HepG2 (cell line): ENCODE measurements around the gene EXOC3L4. TPM values are rescaled to one million over a fixed set of nuclear protein-coding genes. Genes with fewer than 3 reads are reported as not detected.

Source experiments
- ELF3 ChIP-seq: IDR thresholded peaks from 2 replicates; pipeline ENCODE4 v1.6.1; 2016; ENCODE audit warnings: missing genetic modification reagents, missing compliant biosample characterization
- KAT7 ChIP-seq: IDR thresholded peaks from 2 replicates; pipeline ENCODE4 v1.6.1; 2018; ENCODE audit warnings: borderline replicate concordance, missing compliant biosample characterization
- NR1H2 ChIP-seq: sonication (generic); formaldehyde crosslinking; IDR thresholded peaks from 2 replicates; pipeline ENCODE4 v1.8.1; 2022; ENCODE audit warnings: low read depth, missing genetic modification reagents, borderline replicate concordance
- NRL ChIP-seq: sonication (generic); formaldehyde crosslinking; IDR thresholded peaks from 2 replicates; pipeline ENCODE4 v1.5.0; 2020; ENCODE audit warnings: missing genetic modification reagents, mild to moderate bottlenecking, moderate library complexity, borderline replicate concordance
- PREB ChIP-seq: sonication (generic); formaldehyde crosslinking; IDR thresholded peaks from 2 replicates; pipeline ENCODE4 v1.4.0; 2020; ENCODE audit warnings: missing genetic modification reagents
- TCF7L2 ChIP-seq: IDR thresholded peaks from 2 replicates; pipeline ENCODE4 v1.6.1; 2011; ENCODE audit warnings: mild to moderate bottlenecking, low read depth, low read length, moderate library complexity
- TEAD3 ChIP-seq: optimal IDR thresholded peaks from 2 replicates; pipeline ENCODE3; 2016; ENCODE audit warnings: borderline replicate concordance
- ZNF510 ChIP-seq: sonication (generic); formaldehyde crosslinking; IDR thresholded peaks from 2 replicates; pipeline ENCODE4 v1.4.0; 2020; ENCODE audit warnings: low read depth, mild to moderate bottlenecking, missing genetic modification reagents
- polyA plus RNA-seq, 8 experiments: library from polyadenylated mRNA; depleted of rRNA in 3 of 8; stranded (reverse) in 7 of 8; unstranded in 1 of 8; fragments of >200 nt; fragmentation: Illumina TruSeq in 4 of 8; extraction: Trizol in 4 of 8; gene quantifications; 2 replicates each; pipeline versions ENCODE4 v1.2.1 to v1.2.3, GENCODE V29; 2011 to 2016; ENCODE audit warnings: low read depth in 4 of 8, missing spikeins in 1 of 8, mixed read lengths in 1 of 8; ENCODE audit not compliant: insufficient read depth in 1 of 8
- total RNA-seq, 5 experiments: library from RNA; depleted of rRNA; stranded (reverse); fragments of >200 nt; fragmentation: Illumina TruSeq; extraction: Trizol; gene quantifications; 2 replicates each; pipeline ENCODE4 v1.2.3, GENCODE V29; 2016; ENCODE audit warnings: low read depth in 1 of 5
- TF ChIP-seq, protein P1 (sequence below): IDR thresholded peaks from 2 replicates; pipeline ENCODE4 v1.6.1; 2016; ENCODE audit warnings: low read depth, control low read depth
- TF ChIP-seq, protein P2 (sequence below): IDR thresholded peaks from 2 replicates; pipeline ENCODE4 v1.6.1; 2012; ENCODE audit warnings: low read length, improper control_type of control experiment
- TF ChIP-seq, protein P3 (sequence below): sonication (generic); formaldehyde crosslinking; IDR thresholded peaks from 2 replicates; pipeline ENCODE4 v1.8.1; 2023; ENCODE audit warnings: mild to moderate bottlenecking, inconsistent platforms, moderate library complexity, missing genetic modification reagents, borderline replicate concordance
- TF ChIP-seq, protein P4 (sequence below): sonication (generic); formaldehyde crosslinking; IDR thresholded peaks from 2 replicates; pipeline ENCODE4 v1.4.0; 2020; ENCODE audit warnings: low read depth, missing genetic modification reagents
- TF ChIP-seq, protein P5 (sequence below): IDR thresholded peaks from 2 replicates; pipeline ENCODE4 v1.6.1; 2016; ENCODE audit warnings: low read depth

Gene EXOC3L4
- total and polyA plus RNA-seq, 2 of the 13 experiments (the other 11 are each of a cell fraction or from before 2014, with no cell fraction given), result 11.8 to 27.0 TPM

DNA sequence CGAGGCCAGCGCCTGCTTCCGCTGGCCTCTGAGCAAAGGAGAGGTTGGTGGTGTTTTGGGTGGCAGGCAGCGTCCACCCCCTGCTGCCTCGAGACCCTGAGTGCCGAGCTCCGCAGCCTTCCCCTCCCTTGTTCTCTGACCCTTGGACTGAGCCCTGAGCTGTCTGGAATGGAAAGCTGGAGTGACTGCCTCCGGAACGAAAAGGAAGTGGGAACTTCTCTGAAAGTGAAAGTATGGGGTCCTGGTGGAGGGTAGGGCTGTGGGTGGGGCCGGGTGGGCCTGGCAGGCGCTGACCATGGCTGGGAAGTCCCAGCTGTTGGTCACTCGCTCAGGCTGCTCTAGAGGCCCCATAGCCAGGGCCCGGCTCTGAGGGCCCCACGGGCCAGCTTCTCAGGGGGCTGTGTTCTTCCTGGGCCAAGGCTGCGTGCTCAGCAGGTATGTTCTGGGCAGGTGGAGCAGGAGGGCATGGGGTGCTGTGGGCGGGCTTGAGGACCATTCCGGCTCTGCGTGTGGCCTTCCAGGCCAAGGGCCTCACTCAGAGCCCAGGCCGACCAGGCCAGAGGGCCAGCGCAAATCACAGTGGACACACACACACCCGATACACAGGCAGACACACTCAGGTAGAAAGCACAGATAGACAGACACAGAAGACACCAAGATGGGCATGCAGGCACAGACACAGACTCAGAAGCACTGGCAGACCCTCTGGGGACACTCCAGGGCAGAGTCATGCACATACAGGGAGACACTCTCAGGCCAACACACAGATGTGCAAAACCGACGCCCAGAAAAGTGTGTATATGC lies at the start of gene EXOC3L4 (continued):
- TF ChIP-seq ELF3 (CRISPR knock-in tag), result peak; percentile 63; the same call in 1 of the 2 replicates
- TF ChIP-seq, protein P1, sequence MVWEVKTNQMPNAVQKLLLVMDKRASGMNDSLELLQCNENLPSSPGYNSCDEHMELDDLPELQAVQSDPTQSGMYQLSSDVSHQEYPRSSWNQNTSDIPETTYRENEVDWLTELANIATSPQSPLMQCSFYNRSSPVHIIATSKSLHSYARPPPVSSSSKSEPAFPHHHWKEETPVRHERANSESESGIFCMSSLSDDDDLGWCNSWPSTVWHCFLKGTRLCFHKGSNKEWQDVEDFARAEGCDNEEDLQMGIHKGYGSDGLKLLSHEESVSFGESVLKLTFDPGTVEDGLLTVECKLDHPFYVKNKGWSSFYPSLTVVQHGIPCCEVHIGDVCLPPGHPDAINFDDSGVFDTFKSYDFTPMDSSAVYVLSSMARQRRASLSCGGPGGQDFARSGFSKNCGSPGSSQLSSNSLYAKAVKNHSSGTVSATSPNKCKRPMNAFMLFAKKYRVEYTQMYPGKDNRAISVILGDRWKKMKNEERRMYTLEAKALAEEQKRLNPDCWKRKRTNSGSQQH (CRISPR knock-in tag), result peak; percentile 2
- TF ChIP-seq TEAD3, result peak; percentile 35
- TF ChIP-seq, protein P2, sequence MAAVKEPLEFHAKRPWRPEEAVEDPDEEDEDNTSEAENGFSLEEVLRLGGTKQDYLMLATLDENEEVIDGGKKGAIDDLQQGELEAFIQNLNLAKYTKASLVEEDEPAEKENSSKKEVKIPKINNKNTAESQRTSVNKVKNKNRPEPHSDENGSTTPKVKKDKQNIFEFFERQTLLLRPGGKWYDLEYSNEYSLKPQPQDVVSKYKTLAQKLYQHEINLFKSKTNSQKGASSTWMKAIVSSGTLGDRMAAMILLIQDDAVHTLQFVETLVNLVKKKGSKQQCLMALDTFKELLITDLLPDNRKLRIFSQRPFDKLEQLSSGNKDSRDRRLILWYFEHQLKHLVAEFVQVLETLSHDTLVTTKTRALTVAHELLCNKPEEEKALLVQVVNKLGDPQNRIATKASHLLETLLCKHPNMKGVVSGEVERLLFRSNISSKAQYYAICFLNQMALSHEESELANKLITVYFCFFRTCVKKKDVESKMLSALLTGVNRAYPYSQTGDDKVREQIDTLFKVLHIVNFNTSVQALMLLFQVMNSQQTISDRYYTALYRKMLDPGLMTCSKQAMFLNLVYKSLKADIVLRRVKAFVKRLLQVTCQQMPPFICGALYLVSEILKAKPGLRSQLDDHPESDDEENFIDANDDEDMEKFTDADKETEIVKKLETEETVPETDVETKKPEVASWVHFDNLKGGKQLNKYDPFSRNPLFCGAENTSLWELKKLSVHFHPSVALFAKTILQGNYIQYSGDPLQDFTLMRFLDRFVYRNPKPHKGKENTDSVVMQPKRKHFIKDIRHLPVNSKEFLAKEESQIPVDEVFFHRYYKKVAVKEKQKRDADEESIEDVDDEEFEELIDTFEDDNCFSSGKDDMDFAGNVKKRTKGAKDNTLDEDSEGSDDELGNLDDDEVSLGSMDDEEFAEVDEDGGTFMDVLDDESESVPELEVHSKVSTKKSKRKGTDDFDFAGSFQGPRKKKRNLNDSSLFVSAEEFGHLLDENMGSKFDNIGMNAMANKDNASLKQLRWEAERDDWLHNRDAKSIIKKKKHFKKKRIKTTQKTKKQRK, result no peak
- no peak for TF ChIP-seq NRL
- no peak for TF ChIP-seq ZNF510
- no peak for TF ChIP-seq TCF7L2
- TF ChIP-seq, protein P3, sequence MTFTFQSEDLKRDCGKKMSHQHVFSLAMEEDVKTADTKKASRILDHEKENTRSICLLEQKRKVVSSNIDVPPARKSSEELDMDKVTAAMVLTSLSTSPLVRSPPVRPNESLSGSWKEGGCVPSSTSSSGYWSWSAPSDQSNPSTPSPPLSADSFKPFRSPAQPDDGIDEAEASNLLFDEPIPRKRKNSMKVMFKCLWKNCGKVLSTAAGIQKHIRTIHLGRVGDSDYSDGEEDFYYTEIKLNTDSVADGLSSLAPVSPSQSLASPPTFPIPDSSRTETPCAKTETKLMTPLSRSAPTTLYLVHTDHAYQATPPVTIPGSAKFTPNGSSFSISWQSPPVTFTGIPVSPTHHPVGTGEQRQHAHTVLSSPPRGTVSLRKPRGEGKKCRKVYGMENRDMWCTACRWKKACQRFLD, result 0 out of 2 replicates have a peak, but pooled peaks have one; percentile 51
- TF ChIP-seq, protein P4, sequence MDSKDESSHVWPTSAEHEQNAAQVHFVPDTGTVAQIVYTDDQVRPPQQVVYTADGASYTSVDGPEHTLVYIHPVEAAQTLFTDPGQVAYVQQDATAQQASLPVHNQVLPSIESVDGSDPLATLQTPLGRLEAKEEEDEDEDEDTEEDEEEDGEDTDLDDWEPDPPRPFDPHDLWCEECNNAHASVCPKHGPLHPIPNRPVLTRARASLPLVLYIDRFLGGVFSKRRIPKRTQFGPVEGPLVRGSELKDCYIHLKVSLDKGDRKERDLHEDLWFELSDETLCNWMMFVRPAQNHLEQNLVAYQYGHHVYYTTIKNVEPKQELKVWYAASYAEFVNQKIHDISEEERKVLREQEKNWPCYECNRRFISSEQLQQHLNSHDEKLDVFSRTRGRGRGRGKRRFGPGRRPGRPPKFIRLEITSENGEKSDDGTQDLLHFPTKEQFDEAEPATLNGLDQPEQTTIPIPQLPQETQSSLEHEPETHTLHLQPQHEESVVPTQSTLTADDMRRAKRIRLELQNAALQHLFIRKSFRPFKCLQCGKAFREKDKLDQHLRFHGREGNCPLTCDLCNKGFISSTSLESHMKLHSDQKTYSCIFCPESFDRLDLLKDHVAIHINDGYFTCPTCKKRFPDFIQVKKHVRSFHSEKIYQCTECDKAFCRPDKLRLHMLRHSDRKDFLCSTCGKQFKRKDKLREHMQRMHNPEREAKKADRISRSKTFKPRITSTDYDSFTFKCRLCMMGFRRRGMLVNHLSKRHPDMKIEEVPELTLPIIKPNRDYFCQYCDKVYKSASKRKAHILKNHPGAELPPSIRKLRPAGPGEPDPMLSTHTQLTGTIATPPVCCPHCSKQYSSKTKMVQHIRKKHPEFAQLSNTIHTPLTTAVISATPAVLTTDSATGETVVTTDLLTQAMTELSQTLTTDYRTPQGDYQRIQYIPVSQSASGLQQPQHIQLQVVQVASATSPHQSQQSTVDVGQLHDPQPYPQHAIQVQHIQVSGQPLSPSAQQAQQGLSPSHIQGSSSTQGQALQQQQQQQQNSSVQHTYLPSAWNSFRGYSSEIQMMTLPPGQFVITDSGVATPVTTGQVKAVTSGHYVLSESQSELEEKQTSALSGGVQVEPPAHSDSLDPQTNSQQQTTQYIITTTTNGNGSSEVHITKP (CRISPR knock-in tag), result peak; percentile 91
- TF ChIP-seq, protein P5, sequence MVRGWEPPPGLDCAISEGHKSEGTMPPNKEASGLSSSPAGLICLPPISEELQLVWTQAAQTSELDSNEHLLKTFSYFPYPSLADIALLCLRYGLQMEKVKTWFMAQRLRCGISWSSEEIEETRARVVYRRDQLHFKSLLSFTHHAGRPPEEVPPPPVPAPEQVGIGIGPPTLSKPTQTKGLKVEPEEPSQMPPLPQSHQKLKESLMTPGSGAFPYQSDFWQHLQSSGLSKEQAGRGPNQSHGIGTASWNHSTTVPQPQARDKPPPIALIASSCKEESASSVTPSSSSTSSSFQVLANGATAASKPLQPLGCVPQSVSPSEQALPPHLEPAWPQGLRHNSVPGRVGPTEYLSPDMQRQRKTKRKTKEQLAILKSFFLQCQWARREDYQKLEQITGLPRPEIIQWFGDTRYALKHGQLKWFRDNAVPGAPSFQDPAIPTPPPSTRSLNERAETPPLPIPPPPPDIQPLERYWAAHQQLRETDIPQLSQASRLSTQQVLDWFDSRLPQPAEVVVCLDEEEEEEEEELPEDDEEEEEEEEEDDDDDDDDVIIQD (CRISPR knock-in tag), result no peak
- no peak for TF ChIP-seq NR1H2 (CRISPR knock-in tag)
- TF ChIP-seq PREB (CRISPR knock-in tag), result no peak
- 0 out of 2 replicates have a peak, but pooled peaks have one; percentile 53 for TF ChIP-seq KAT7 (CRISPR knock-in tag)
